H54 (cell line): Measurements from ENCODE around the gene ARHGEF7.

Experiments
- DNase-seq: peaks from one replicate; pipeline ENCODE4 v3.0.0; 2011; ENCODE audit warnings: low spot score, mixed read lengths; ENCODE audit not compliant: insufficient read length
- FAIRE-seq: peaks from 3 replicates; lab custom pipeline; 2011; peaks lifted over from hg19 to GRCh38; lab: Jason Lieb, UNC
- POLR2A ChIP-seq: IDR thresholded peaks from 2 replicates; pipeline ENCODE4 v1.6.1; 2011; ENCODE audit warnings: low read depth, mild to moderate bottlenecking, low read length

Gene ARHGEF7

DNA sequence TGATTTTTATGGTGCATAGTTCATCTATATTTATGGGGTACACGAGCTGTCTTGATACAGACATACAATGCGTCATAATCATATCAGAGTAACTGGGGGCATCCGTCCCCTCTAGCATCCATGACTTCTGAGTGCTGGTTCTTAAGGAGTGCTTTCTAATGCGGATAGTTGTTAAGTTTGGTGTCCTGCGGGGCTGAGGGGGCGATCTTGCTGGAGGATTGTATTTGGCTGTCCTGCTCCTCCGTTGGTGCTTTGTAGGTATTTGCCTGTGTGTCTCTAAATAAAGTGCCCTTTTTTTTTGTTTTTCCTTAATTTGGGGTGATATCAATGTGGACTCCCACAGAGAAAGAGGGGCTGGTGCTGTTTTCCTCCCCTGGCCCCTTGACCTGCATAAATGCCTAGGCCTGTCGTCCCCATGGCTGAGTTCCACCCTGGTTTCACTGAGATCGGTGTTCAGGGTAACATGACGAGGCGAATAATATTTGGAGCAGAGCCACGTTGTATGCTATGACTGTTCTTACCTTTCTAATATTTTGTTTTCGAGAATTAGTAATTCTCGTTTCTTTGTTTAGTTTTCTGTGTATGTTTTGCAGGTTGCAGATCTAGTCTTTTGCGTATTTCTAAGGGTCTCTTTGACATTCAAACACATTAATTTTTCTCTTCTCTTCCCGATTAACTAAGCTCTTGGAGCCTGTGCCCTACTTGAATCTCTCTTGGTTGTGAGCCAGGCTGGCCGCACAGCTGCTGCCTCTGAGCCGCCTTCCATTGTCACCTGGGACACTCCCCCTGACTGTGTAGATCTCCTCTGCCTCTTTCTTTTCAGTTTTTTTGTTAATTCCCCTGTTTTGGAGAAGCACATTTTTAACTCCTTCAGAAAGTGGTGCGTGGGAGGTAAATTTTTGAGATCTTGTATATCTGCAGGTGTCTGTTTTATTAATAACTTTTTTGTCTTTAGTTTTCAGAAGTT is 100.3 kb downstream of the ARHGEF7 start:
- TF ChIP-seq POLR2A = no peak
- FAIRE-seq = no peak
- DNase-seq = no peak

DNA sequence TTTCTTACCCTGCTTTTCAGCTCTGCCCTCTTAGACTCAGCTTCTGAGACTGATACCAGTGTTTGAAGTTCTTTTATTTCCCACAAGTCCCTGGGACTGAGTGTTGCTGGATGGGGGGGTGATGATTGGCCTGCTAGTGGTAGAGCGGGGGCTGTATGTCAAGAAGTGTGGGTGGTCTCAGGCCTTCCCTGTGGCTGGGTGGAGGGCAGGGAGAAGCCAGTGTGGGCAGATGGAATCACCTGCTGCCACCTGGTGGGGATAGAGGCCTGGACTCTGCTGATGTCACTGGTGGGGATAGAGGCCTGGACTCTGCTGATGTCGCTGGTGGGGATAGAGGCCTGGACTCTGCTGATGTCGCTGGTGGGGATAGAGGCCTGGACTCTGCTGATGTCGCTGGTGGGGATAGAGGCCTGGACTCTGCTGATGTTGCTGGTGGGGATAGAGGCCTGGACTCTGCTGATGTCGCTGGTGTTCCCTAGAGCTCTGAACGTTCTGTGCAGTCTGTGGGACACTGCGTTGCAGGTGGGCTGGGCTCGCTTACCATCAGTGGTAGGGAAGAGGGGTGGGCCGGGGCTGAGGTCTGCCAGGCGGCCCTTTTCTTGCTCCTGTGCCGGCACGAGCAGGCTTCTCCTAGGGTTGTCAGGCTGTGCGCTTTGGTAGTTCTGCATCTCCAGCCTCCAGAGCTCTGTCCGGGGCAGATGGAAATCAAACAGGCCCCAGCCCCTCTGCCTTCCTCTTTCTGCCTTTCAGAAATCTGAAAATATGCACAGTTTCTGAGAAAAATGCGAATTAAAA is 101.3 kb downstream of the ARHGEF7 start:
- no peak for TF ChIP-seq POLR2A
- FAIRE-seq (peak; percentile 43), DNase-seq (peak; percentile 40)

DNA sequence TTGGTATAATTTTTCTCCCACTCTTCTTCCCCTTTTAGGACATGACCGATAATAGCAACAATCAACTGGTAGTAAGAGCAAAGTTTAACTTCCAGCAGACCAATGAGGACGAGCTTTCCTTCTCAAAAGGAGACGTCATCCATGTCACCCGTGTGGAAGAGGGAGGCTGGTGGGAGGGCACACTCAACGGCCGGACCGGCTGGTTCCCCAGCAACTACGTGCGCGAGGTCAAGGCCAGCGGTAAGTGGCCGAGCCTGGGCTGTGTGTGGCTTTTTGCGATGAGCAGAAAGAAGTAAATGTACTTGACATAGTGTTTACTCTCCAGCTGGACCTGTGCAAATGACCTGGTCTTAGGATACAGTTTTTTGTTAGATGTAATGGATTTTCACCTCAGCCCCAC is 102.5 kb downstream of the ARHGEF7 start:
- TF ChIP-seq POLR2A = no peak

DNA sequence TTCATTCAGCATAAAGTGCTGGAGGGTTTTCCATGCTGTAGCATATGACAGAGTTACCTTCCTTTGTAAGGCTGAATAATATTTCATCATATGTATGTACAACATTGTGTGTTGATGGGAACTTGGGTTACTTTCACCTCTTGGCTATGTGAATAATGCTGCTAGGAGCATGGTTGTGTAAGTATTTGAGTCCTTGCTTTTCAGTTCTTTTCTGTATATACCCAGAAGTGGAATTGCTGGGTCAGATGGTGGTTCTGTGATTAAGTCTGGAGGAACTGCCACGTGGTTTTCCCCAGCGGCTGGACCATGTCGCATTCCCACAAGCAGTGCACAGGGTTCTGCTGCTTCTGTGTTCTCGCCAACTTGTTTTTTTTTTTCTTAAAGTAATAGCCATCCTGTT is 104.2 kb downstream of the ARHGEF7 start:
- FAIRE-seq (peak; percentile 90), DNase-seq (no peak)
- no peak for TF ChIP-seq POLR2A

More for the DNA sequence above, 102.5 kb downstream of the ARHGEF7 start:
- DNase-seq = no peak
- no peak for FAIRE-seq

DNA sequence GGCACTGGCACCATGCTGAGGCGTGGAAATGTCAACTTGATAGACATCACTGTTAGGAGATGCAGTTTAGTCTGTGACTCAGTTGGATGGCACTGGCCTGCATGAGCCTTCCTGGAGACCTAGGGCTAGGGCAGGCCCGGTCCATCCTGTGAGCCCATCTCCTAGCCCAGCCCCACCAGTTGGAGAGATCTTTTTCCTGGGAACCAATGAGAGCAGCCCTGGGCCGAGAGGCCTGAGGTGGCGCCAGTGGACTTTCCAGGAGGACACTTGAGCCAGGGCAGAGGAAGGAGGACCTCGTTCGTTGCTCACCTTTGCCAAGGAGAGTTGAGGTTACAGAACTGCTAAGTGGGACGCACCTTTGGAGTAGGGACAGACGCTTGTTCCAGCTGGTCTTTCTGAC is 104.8 kb downstream of the ARHGEF7 start:
- no peak for TF ChIP-seq POLR2A
- FAIRE-seq (peak; percentile 83), DNase-seq (no peak)

DNA sequence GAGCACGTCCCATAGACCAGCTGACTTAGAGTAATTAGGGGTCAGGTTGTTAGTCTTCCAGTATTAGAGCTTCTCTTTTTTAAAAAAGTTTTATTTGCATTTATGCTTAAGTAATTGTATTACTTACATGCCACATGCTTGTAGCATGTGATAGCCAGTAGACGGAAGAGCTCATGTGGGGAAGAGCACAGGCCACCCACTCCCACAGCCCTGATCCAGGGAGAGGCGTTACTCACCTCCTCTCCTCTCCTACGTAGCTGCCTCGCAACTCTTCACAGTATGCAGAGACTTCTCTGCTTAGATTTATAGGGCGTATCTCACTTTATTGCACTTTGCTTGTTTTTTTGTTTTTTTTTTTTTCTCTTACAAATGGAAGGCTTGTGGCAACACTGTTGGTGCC is 110.1 kb downstream of the ARHGEF7 start:
- no peak for TF ChIP-seq POLR2A
- DNase-seq (no peak), FAIRE-seq (no peak)

DNA sequence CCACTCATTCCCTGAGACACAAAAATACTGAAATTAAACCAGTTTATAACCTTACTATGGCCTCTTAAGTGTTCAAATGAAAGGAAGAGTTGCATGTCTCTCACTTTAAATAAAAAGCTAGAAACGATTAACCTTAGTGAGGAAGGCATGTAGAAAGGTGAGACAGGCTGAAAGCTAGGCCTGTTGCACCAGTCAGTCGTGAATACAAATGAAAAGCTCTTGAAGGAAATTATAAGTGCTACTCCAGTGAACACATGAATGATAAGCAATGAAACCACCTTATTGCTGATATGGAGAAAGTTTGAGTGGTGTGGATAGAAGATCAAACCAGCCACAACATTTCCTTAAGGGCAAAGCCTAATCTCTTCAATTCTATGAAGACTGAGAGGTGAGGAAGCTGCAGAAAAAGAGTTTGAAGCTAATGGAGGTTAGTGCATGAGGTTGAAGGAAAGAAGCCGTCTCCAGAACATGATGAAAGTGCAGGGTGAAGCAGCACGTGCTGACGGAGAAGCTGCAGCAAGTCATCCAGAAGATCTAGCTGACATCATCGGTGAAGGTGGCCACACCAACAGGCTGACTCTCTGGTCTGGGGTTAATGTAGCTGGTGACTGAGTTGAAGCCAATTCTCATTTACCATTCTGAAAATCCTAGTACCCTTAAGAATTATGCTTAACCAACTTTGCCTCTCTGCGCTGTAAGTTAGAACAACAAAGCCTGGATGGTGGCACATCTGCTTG is 110.9 kb downstream of the ARHGEF7 start:
- TF ChIP-seq POLR2A = no peak
- FAIRE-seq (peak; percentile 74), DNase-seq (no peak)

DNA sequence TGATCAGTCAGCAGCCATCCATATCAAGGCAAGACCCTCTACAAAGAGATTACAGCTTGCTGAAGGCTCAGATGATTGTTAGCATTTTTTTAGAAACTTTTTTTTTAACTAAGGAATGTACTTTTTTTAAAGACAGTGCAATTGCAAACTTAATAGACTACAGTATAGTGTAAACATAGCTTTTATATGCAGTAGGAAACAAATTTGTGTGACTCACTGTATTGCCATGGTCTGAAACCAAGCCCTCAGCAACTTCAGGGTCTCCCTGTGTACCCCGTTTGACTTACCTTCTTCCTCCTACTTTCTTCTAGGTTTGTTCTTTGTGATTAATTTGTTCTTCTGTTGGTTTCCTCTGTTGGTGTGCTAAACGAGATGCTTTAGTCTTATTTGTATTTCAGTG is 112.3 kb downstream of the ARHGEF7 start:
- no peak for TF ChIP-seq POLR2A
- FAIRE-seq = no peak
- no peak for DNase-seq

DNA sequence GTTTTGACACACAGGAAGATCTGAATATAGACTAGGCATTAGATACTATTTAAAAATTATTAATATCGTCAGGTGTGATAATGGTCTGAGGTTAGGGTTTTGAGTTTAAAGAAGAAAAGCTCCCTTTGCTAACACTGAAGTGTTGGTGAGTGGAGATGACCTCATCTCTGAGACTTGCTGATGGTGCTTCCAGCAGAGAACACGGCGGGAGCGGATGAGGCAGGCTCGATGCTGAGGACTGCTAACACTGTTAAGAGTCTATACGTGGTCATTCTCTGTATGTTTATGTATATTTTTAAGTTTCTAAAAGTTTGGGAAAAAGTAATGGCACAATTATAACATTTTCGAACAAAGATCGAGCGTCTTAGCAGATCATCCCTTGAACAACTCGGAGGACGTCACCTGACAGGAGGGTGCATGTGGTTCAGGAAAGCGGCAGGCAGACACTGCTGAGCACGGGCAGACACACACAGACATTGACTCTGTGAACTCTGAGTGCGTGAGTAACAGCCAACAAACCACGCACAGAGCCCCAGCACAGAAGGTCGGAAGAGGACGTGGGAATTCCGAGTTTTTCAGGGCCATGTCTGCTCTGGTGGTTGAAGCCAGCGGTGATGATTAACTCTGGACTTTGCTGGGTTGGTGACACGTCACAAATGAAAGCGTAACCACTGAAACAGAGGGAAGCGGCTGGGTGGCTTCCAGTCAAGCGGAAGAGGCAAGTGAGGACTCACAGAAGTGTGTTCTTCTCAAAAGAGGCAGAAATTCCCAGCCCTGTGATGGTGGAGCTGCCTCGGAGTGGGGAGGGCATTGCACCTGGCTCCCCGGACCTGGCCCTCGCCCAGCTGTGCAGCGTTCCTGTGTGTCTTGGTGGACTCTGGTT is 113.4 kb downstream of the ARHGEF7 start:
- FAIRE-seq (no peak), DNase-seq (no peak)
- no peak for TF ChIP-seq POLR2A

DNA sequence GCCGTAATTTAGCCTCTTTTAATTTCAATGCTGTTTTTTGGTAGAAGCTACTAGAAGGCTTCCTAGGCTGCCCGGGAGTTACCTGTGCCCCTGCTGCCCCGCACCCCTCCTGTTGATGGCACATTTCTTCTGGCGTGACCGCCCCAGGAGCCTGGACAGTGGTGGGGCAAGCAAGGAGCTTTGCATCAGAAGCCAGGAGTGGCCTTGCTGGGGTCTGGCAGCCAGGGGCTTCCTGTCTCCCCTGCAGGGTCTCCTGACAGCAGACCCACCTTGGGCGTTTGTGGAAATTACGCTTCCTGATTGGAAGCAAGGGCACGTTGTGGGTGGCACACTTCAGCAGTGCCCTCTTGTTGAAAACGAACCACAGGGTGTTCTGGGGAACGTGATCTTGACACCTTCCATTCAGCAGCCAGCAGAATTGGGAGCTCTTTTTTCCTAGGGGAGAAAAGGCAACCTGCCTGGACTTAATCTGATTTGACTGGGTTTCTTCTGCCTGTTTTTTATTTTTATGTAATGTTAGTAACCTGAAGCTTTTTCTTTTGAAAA is 115.3 kb downstream of the ARHGEF7 start:
- FAIRE-seq (no peak), DNase-seq (no peak)
- TF ChIP-seq POLR2A = no peak

DNA sequence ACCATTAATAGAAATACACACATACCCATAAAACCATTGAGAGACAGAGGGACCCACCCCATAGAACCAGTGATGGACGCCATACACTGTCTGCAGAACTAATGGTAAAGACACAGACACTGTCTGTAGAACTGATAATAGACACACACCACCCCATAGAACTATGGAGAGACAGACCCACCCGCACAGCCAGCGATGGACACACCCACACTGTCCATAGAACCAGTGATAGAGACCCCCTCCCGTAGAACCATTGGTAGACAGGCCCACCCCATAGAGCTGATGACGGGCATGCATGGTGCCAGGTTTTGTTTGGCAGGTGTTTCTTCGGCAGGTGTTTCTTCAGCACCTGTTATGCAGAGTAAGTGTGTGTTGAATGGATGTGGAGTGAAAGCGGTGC is 117.1 kb downstream of the ARHGEF7 start:
- DNase-seq (no peak), FAIRE-seq (no peak)
- TF ChIP-seq POLR2A = no peak

DNA sequence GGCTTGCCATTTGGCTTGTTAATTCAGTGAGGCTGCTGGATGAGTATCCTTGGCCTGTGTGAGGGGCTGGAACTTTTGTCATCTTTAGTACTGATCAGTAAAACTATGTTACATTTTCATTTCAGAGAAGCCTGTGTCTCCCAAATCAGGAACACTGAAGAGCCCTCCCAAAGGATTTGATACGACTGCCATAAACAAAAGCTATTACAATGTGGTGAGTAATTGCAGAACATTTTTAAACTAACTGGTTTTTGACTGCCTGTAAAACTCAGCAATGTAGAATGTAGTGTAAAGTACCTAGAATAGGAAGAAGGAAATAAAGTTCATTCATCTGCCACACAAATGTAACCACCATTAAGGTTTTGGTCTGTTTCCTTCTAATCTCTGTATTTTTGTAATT is 118.0 kb downstream of the ARHGEF7 start:
- DNase-seq (no peak), FAIRE-seq (no peak)
- no peak for TF ChIP-seq POLR2A
